Measurements from ENCODE around the gene CDH13. TPM values are rescaled to one million over a fixed set of nuclear protein-coding genes. Genes with fewer than 3 reads are reported as not detected.
A peak's percentile ranks its signal among the peaks of the same experiment; 100 is the strongest.

Gene CDH13
- polyA plus RNA-seq, 2 of the 4 experiments (the other 2 are of a cell fraction) = not detected

DNA sequence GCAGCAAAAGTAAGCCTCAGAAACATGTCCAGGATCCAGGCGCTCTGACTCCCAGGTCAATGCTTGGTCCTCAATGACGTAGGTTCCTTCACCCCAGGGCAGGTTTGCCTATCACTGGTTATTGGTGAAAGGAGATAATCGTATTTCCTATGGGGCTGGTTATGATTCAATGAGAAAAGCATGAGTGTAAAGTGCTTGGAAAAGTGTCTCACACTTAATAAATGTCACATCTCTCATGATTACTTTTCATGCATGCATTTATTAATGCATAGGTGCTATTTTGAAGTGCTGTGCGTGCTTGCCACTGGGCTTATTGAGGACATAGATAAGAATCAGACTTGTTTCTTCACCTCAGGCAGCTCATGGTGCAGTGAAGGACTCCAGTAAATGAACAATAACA lies 10.4 kb upstream of the CDH13 start:
- TF ChIP-seq CEBPB (IDR thresholded peaks at IDR 0.05) = no peak
- TF ChIP-seq HOXB5 (CRISPR knock-in tag; IDR thresholded peaks at IDR 0.05) = no peak
- TF ChIP-seq BHLHE40 (IDR thresholded peaks at IDR 0.05; ENCODE audit: low read depth, low read length) = no peak
- TF ChIP-seq POLR2AphosphoS2 (conservative IDR thresholded peaks at IDR 0.05; ENCODE audit: low read length) = no peak
- no peak for TF ChIP-seq KDM5A (IDR thresholded peaks at IDR 0.05)
- TF ChIP-seq HOXB13 (CRISPR knock-in tag; IDR thresholded peaks at IDR 0.05; ENCODE audit: low read depth) = no peak
- no peak for TF ChIP-seq CHD2 (IDR thresholded peaks at IDR 0.05; ENCODE audit: low read length, partially characterized antibody)
- no peak for TF ChIP-seq CBX2 (IDR thresholded peaks at IDR 0.05; ENCODE audit: borderline replicate concordance, low read depth)
- no peak for TF ChIP-seq FOXS1 (CRISPR knock-in tag; IDR thresholded peaks at IDR 0.05)
- TF ChIP-seq EHMT2 (IDR thresholded peaks at IDR 0.05; ENCODE audit: low read depth) = no peak
- TF ChIP-seq MAFK (IDR thresholded peaks at IDR 0.05; ENCODE audit: partially characterized antibody) = no peak
- FAIRE-seq = no peak
- no peak for DNase-seq (ENCODE audit: low read depth in 1 of 2, low spot score in 1 of 2)
- Histone ChIP-seq H3K4me1 (no peaks in the 10 kb centered on the region), H3K4me2 (no peak overlapping the region), H3K27ac (no peak overlapping the region), H3K4me3 (no peak overlapping the region), H3K9me3 (no peaks in the 10 kb centered on the region)
- ATAC-seq = no peak
- ChIA-PET CTCF (no interaction called here), POLR2A (no interaction called here)
- WGBS (ENCODE audit: missing lambda C conversion rate) = 3% methylated on average over 4 of the region's 4 CpGs

DNA sequence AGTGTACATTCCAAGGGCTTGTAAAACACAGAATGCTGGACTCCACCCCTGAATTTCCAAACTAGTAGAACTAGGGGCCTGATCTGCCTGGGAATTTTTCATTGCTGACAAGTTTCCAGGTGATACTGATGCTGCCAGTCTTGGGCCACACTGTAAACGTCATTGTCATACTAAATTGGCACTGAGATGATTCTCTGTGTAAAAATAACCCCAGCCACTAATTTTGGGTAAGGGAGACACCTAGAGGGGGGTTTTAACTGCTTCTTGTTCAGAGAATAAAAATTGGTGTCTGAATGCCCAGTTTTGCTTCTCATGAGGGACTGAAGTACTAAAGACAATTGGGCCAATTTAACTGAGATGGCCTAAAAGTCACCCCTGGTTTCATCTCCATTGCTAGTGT lies 5.0 kb upstream of the CDH13 start:
- Histone ChIP-seq H3K9me3 (no peaks in the 10 kb centered on the region), H3K4me1 (no peaks in the 10 kb centered on the region), H3K27ac (no peak overlapping the region), H3K4me2 (no peak overlapping the region), H3K4me3 (no peak overlapping the region)
- TF ChIP-seq EHMT2 (IDR thresholded peaks at IDR 0.05; ENCODE audit: low read depth) (no peak), FOSL2 (IDR thresholded peaks at IDR 0.05) (no peak), FOSL2 (CRISPR knock-in tag; IDR thresholded peaks at IDR 0.05) (no peak), HOXB5 (CRISPR knock-in tag; IDR thresholded peaks at IDR 0.05) (no peak), JUN (IDR thresholded peaks at IDR 0.05) (no peak), POLR2A (IDR thresholded peaks at IDR 0.05; ENCODE audit: low read length) (no peak), FOXS1 (CRISPR knock-in tag; IDR thresholded peaks at IDR 0.05) (no peak), BHLHE40 (IDR thresholded peaks at IDR 0.05; ENCODE audit: low read depth, low read length) (no peak), CTCF (IDR thresholded peaks at IDR 0.05) (peak; percentile 7; the same call in 1 of the 3 replicates), MYC (IDR thresholded peaks at IDR 0.05; ENCODE audit: borderline replicate concordance, low read length) (no peak), RAD21 (conservative IDR thresholded peaks at IDR 0.05 in 1 of 2, IDR thresholded peaks at IDR 0.05 in 1 of 2) (peak in 1 of 2 experiments; percentile 10; a peak in 1 of 5 replicates), EP300 (IDR thresholded peaks at IDR 0.05) (no peak), HMGXB4 (CRISPR knock-in tag; IDR thresholded peaks at IDR 0.05; ENCODE audit: borderline replicate concordance) (no peak)
- no peak for DNase-seq (ENCODE audit: low read depth in 1 of 2, low spot score in 1 of 2)
- POLR2A ChIA-PET = no interaction called here
- 0% methylated on average over 1 of the region's 1 CpG for WGBS (ENCODE audit: missing lambda C conversion rate)
- ATAC-seq = no peak
- no peak for FAIRE-seq
- CTCF ChIA-PET = no interaction called here

DNA sequence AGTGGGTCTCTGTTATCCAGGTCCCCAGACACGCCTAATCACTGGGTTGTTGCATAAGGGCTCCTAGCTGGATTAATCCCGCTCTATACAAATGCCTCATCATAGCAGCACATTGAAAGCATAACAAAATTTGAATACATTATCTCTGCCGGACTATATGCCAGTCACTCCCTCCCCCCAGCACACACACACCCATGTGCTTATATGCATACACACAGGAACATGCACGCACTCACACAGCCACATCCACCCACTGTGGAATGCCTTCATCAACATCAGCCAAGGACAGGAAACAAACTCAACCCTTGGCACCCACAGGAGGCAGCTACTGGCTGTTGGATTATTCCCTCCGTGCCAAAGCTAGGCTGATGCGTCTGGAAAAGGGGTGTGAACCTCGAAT lies 3.5 kb upstream of the CDH13 start:
- ATAC-seq (no peak), FAIRE-seq (no peak), DNase-seq (ENCODE audit: low read depth in 1 of 2, low spot score in 1 of 2) (no peak)
- no peak overlapping the region for H3K27ac ChIP-seq
- no peaks in the 10 kb centered on the region for H3K4me1 ChIP-seq
- H3K9me3 ChIP-seq = no peaks in the 10 kb centered on the region
- 6% methylated on average over 5 of the region's 7 CpGs for WGBS (ENCODE audit: missing lambda C conversion rate)
- no peak overlapping the region for H3K4me2 ChIP-seq
- ChIA-PET CTCF (no interaction called here), POLR2A (no interaction called here)
- no peak overlapping the region for H3K4me3 ChIP-seq
- no peak for TF ChIP-seq HMGXB4 (CRISPR knock-in tag; IDR thresholded peaks at IDR 0.05; ENCODE audit: borderline replicate concordance)
- TF ChIP-seq ELK1 (IDR thresholded peaks at IDR 0.05; ENCODE audit: low read depth, low read length) = no peak
- TF ChIP-seq HOXA7 (CRISPR knock-in tag; IDR thresholded peaks at IDR 0.05) = no peak
- TF ChIP-seq SMC3 (IDR thresholded peaks at IDR 0.05) = no peak
- TF ChIP-seq TFCP2L1 (CRISPR knock-in tag; IDR thresholded peaks at IDR 0.05) = no peak
- TF ChIP-seq JUNB (IDR thresholded peaks at IDR 0.05) = no peak
- TF ChIP-seq MYC (IDR thresholded peaks at IDR 0.05; ENCODE audit: borderline replicate concordance, low read length) = no peak
- TF ChIP-seq CTCF (IDR thresholded peaks at IDR 0.05) = no peak
- TF ChIP-seq ZSCAN20 (CRISPR knock-in tag; IDR thresholded peaks at IDR 0.05) = no peak
- TF ChIP-seq CHD2 (IDR thresholded peaks at IDR 0.05; ENCODE audit: low read length, partially characterized antibody) = no peak
- no peak for TF ChIP-seq ZNF302 (CRISPR knock-in tag; IDR thresholded peaks at IDR 0.05)
